Activated CD8-positive, alpha-beta memory T cell treated with anti-CD3 and anti-CD28 coated beads, Interleukin-2, amount 10 ng/mL, durations not matched to agents 7 days and 5 days (primary cell): ENCODE results near the gene FNDC3B. TPM values are rescaled to one million over a fixed set of nuclear protein-coding genes. Genes with fewer than 3 reads are reported as not detected.
"Not testable (repeated sequence)": the region's sequence is repeated elsewhere in the genome, so short reads cannot be mapped to it uniquely, and the experiment has no call there.

ENCODE experiments used
- ATAC-seq: fragments of 150-1000 bp; cut with Tn5 transposase; one replicate; pipeline ENCODE4 v1.10.0; 2021; ENCODE audit warnings: moderate library complexity
- CTCF ChIA-PET: fragments of 350-600 bp; sonication (Branson Sonifier 250); formaldehyde crosslinking; loops from one replicate; lab custom pipeline; 2021; ENCODE audit warnings: antibody characterized with exemption; lab: Charles Lee
- DNase-seq: peaks from one replicate; pipeline ENCODE4 v3.0.0-alpha.2; 2020
- H3K27ac Mint-ChIP-seq: one replicate; pipeline ENCODE4 v1.8.0; 2021; ENCODE audit warnings: mild to moderate bottlenecking, mixed read lengths
- H3K27me3 Mint-ChIP-seq: one replicate; pipeline ENCODE4 v1.8.0; 2021; ENCODE audit warnings: mixed read lengths
- H3K36me3 Mint-ChIP-seq: one replicate; pipeline ENCODE4 v1.8.0; 2021; ENCODE audit warnings: mild to moderate bottlenecking, mixed read lengths
- H3K4me1 Mint-ChIP-seq: one replicate; pipeline ENCODE4 v1.8.0; 2021; ENCODE audit warnings: mixed read lengths
- H3K4me3 Mint-ChIP-seq: one replicate; pipeline ENCODE4 v1.8.0; 2021; ENCODE audit warnings: mild to moderate bottlenecking, moderate library complexity, mixed read lengths
- H3K9me3 Mint-ChIP-seq: one replicate; pipeline ENCODE4 v1.8.0; 2022; ENCODE audit warnings: low read depth, mixed read lengths
- total RNA-seq, 2 experiments: library from RNA; stranded (reverse); gene quantifications; one replicate each; pipeline ENCODE4 v1.2.3, GENCODE V29; 2021

FNDC3B gene
- total RNA-seq, 2 experiments from 2014 or later, result 25.4 to 31.1 TPM

DNA sequence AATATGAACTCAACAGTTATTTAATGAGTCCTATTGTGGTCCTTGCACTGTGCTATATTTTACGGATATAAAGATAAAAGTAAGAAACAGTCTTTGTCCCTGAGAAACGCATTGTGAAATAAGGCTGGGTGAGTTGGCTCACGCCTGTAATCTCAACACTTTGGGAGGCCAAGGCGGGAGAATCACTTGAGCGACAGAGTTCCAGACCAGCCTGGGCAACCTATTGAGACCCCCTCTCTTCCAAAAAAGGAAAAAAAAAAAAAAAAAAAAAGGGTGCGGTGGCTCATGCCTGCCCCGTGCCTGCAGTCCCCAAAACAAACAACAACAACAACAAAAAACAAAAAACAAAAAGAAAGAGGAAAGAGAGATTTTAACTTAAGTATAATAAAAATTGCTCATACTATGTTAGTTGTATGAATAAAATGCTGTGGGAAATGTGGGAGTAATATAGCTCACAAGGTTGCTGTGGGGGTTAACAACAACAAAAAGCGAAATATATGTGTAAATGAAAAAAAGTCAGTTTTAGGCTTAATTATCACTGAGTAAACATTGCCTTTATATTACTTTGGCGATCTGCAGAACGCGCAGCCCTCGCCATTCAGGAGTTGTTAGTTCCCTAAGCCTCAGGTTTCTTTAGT, 461 bp upstream of the FNDC3B start:
- Mint-ChIP-seq H3K27me3 (no peaks in the 10 kb centered on the region), H3K4me3 (peak overlapping the region; percentile 86), H3K27ac (peak overlapping the region; percentile 88), H3K9me3 (no peaks in the 10 kb centered on the region), H3K36me3 (peaks cover 8% of the 10 kb centered on the region), H3K4me1 (peaks cover 37% of the 10 kb centered on the region)
- ATAC-seq, result peak; percentile 3
- CTCF ChIA-PET, result interaction anchor here (0.6 to 1.4 kb wide), 4 partner anchors 11 to 96 kb away, joined by 3 to 4 read pairs (median 3); no protein-coding TSS in a partner anchor
- DNase-seq, result no peak

- peaks cover 6% of the 10 kb centered on the region for H3K36me3 Mint-ChIP-seq
- H3K4me1 Mint-ChIP-seq, result peaks cover 31% of the 10 kb centered on the region
- DNase-seq, result peak; percentile 52
- H3K9me3 Mint-ChIP-seq, result no peaks in the 10 kb centered on the region
- peak overlapping the region; percentile 54 for H3K27ac Mint-ChIP-seq
- H3K27me3 Mint-ChIP-seq, result no peaks in the 10 kb centered on the region
- ATAC-seq, result peak; percentile 32
- CTCF ChIA-PET, result interaction anchor here (1.2 to 1.3 kb wide), 2 partner anchors 24 to 34 kb away, joined by 3 read pairs; no protein-coding TSS in a partner anchor
- H3K4me3 Mint-ChIP-seq, result peak overlapping the region; percentile 86
Measured at GRCh38 chr3:172040078-172040980, 951 bp downstream of the FNDC3B start.

GRCh38 chr3:172040981-172041963, 1.9 kb downstream of the FNDC3B start:
- DNase-seq, result no peak
- Mint-ChIP-seq H3K27ac (peak overlapping the region; percentile 28), H3K4me3 (peak overlapping the region; percentile 86), H3K9me3 (no peaks in the 10 kb centered on the region), H3K4me1 (peaks cover 28% of the 10 kb centered on the region), H3K36me3 (peaks cover 6% of the 10 kb centered on the region), H3K27me3 (no peaks in the 10 kb centered on the region)
- CTCF ChIA-PET, result interaction anchor here (1.2 to 1.4 kb wide), 4 partner anchors 23 to 420 kb away, joined by 3 read pairs; no protein-coding TSS in a partner anchor
- no peak for ATAC-seq

GRCh38 chr3:172042136-172042662, 2.8 kb downstream of the FNDC3B start:
- H3K4me3 Mint-ChIP-seq, result no peak overlapping the region
- ATAC-seq, result no peak
- DNase-seq, result no peak
- no peaks in the 10 kb centered on the region for H3K27me3 Mint-ChIP-seq
- CTCF ChIA-PET, result interaction anchor here (0.9 to 1.5 kb wide), 5 partner anchors 92 to 626 kb away, joined by 3 to 4 read pairs (median 3); no protein-coding TSS in a partner anchor
- H3K27ac Mint-ChIP-seq, result no peak overlapping the region
- H3K36me3 Mint-ChIP-seq, result peaks cover 6% of the 10 kb centered on the region
- H3K9me3 Mint-ChIP-seq, result no peaks in the 10 kb centered on the region
- peaks cover 29% of the 10 kb centered on the region for H3K4me1 Mint-ChIP-seq

- H3K27me3 Mint-ChIP-seq, H3K27ac Mint-ChIP-seq, H3K36me3 Mint-ChIP-seq, H3K9me3 Mint-ChIP-seq, H3K4me3 Mint-ChIP-seq, ATAC-seq, DNase-seq: not testable (repeated sequence)
- CTCF ChIA-PET, result interaction anchor here (0.7 to 1.5 kb wide), 6 partner anchors 92 to 626 kb away, joined by 3 to 4 read pairs (median 3); no protein-coding TSS in a partner anchor
- H3K4me1 Mint-ChIP-seq, result peaks cover 27% of the 10 kb centered on the region
Measured at GRCh38 chr3:172042663-172043179, 3.3 kb downstream of the FNDC3B start.

DNA sequence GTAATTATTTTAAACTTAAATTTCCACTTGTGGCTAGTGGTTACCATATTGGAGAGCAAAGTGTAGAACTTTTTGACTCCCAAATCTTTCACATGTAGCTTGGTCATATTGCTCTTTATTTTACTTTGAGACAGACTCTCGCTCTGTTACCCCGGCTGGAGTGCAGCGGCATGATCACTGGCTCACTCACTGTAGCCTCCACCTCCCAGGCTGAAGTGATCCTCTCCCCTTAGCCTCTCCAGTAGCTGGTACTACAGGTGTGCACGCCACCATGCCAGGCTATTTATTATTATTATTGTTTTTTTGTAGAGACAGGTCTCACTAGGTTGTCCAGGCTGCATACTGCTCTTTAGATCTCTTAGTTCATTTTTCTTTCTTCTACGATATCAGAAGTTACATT, 3.9 kb downstream of the FNDC3B start:
- Mint-ChIP-seq H3K27me3 (no peaks in the 10 kb centered on the region), H3K4me3 (no peak overlapping the region), H3K4me1 (peaks cover 27% of the 10 kb centered on the region), H3K27ac (no peak overlapping the region), H3K9me3 (no peaks in the 10 kb centered on the region), H3K36me3 (peaks cover 7% of the 10 kb centered on the region)
- CTCF ChIA-PET, result interaction anchor here (0.7 to 1.5 kb wide), 3 partner anchors 289 to 625 kb away, joined by 3 to 4 read pairs (median 4); no protein-coding TSS in a partner anchor
- ATAC-seq, result no peak
- no peak for DNase-seq

GRCh38 chr3:172043766-172044165, 4.4 kb downstream of the FNDC3B start:
- peaks cover 27% of the 10 kb centered on the region for H3K4me1 Mint-ChIP-seq
- CTCF ChIA-PET, result interaction anchor here (1.6 kb wide), 1 partner anchor 8 kb away, joined by 3 read pairs; no protein-coding TSS in a partner anchor
- no peak for DNase-seq
- no peaks in the 10 kb centered on the region for H3K9me3 Mint-ChIP-seq
- ATAC-seq, result no peak
- H3K4me3 Mint-ChIP-seq, result no peak overlapping the region
- no peaks in the 10 kb centered on the region for H3K27me3 Mint-ChIP-seq
- H3K36me3 Mint-ChIP-seq, result peaks cover 7% of the 10 kb centered on the region
- H3K27ac Mint-ChIP-seq, result no peak overlapping the region

DNA sequence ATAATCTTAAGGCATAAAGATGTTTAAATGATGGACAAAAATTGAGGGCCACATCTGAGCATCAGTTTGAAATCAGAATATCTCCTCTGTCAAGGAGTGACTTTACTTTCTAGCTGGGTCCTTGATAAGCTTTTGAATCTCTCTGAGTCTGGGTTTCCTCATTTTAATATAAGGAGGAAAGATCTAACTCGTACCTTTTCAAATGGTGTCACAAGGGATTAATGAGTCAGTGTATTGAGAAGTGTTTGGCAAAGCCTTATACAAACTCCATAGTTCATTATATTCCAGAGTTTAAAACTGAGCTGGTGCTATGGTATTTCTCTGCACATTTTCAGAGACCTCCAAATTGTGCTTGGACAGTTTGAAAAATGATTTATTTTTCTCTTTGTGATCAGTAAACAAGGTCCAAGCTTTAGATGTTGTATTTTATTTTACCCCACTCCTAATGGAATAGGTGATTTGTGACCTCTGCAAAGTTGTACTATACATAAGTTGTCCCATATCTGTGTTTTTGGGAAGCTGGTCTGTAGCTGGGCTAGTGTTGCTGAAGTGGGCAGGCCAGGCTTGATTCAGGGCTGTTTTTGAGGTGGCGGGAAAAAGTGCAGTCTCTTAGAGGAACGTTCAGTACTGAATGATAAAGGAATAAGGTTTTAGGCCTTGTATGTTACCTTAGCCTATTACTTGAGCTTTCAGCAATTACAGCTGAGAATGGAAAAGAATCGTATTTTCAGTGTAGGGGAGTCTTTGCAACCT, 5.6 kb downstream of the FNDC3B start:
- H3K36me3 Mint-ChIP-seq, result peaks cover 11% of the 10 kb centered on the region
- H3K4me1 Mint-ChIP-seq, result peaks cover 21% of the 10 kb centered on the region
- no peaks in the 10 kb centered on the region for H3K27me3 Mint-ChIP-seq
- no peaks in the 10 kb centered on the region for H3K9me3 Mint-ChIP-seq
- DNase-seq (no peak), ATAC-seq (no peak)
- no peak overlapping the region for H3K4me3 Mint-ChIP-seq
- no peak overlapping the region for H3K27ac Mint-ChIP-seq
- CTCF ChIA-PET, result interaction anchor here (0.9 to 1.6 kb wide), 3 partner anchors 10 to 57 kb away, joined by 3 to 4 read pairs (median 4); no protein-coding TSS in a partner anchor

DNA sequence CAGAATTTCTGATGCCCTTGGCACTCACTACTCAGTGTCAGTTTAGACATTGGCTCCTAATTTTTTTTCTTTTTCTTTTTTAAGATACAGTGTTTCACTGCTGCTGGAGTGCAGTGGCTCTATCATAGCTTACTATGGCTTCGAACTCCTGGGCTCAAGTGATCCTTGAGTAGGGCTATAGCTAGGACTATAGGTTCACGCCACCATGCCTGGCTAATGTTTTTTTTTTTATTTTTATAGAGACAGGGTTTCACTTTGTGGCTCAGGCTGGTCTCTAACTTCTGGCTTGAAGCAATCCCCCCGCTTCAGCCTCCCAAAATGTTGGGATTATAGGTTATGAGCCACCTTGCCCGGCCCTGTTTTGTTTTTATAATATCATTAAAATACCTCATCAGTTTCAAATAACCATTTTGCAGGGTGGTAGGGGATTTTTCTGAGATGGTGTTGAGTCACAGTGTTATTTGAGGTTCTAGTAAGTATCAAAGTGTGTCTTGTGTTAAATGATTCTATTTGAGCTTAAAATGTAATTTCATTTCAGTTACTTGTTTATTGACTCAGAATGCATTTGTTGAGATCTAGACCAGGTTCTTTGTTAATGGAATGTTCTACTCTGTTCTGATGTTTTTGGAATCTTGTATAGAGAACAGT, 7.0 kb downstream of the FNDC3B start:
- DNase-seq (no peak), ATAC-seq (no peak)
- no peaks in the 10 kb centered on the region for H3K9me3 Mint-ChIP-seq
- no peak overlapping the region for H3K4me3 Mint-ChIP-seq
- H3K4me1 Mint-ChIP-seq, result peaks cover 15% of the 10 kb centered on the region
- CTCF ChIA-PET, result interaction anchor here (1.0 kb wide), 2 partner anchors 11 kb away, joined by 3 read pairs; no protein-coding TSS in a partner anchor
- peaks cover 18% of the 10 kb centered on the region for H3K36me3 Mint-ChIP-seq
- no peaks in the 10 kb centered on the region for H3K27me3 Mint-ChIP-seq
- no peak overlapping the region for H3K27ac Mint-ChIP-seq

DNA sequence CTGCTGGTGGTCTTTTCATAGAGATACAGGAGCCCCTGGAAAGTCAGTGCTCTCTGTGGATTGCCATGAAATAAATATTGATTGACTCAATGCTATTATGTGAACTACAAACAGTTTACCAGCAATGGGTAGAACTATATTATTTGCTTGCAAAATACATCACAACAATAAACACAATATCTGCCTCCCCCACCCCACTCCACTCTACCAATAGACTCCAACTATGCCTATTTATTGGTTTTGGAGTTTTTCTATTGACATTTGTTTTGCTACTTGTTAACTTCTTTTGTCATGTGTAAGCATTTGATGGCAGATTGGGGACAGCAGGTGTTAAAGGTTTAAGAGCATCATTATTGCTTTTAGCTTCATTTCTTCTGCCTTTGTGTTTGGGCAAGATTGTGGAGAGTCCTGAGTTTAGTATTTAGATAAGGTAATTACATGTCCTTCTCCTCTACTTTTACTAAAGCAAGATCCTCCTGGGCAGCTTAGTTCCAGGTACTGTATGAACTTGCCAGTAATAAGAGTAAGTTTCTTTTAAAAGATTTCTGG, 8.3 kb downstream of the FNDC3B start:
- Mint-ChIP-seq H3K27me3 (no peaks in the 10 kb centered on the region), H3K4me3 (no peak overlapping the region), H3K4me1 (peaks cover 8% of the 10 kb centered on the region), H3K36me3 (peaks cover 27% of the 10 kb centered on the region), H3K27ac (no peak overlapping the region), H3K9me3 (no peaks in the 10 kb centered on the region)
- DNase-seq (no peak), ATAC-seq (no peak)
- CTCF ChIA-PET, result interaction anchor here (1.0 kb wide), 1 partner anchor 12 kb away, joined by 3 read pairs; no protein-coding TSS in a partner anchor

GRCh38 chr3:172048599-172048998, 9.2 kb downstream of the FNDC3B start:
- CTCF ChIA-PET, result no interaction called here
- Mint-ChIP-seq H3K4me3 (no peak overlapping the region), H3K4me1 (peaks cover 8% of the 10 kb centered on the region), H3K27ac (no peak overlapping the region), H3K36me3 (peaks cover 28% of the 10 kb centered on the region), H3K9me3 (no peaks in the 10 kb centered on the region), H3K27me3 (no peaks in the 10 kb centered on the region)
- ATAC-seq, result no peak
- DNase-seq, result no peak
